Ovary (tissue), 9 donors: ENCODE data around the gene CHKA. TPM values are rescaled to one million over a fixed set of nuclear protein-coding genes. Genes with fewer than 3 reads are reported as not detected.
"Not testable (repeated sequence)": the region's sequence is repeated elsewhere in the genome, so short reads cannot be mapped to it uniquely, and the experiment has no call there.

Source experiments
- DNase-seq, 5 donors: peaks; one replicate each; pipeline ENCODE4 v3.0.0-alpha.2; 2019 to 2020
- H3K27ac ChIP-seq, 2 donors: fragments of 200-600 bp; one replicate each; pipeline versions ENCODE4 v1.5.1 to v1.8.0; 2019 to 2022
- H3K27me3 ChIP-seq: fragments of 200-600 bp; one replicate; pipeline ENCODE4 v1.8.0; 2022
- H3K36me3 ChIP-seq: fragments of 200-600 bp; sonication (generic); one replicate; pipeline ENCODE4 v1.5.1; 2019
- H3K4me1 ChIP-seq: one replicate; pipeline ENCODE4 v1.8.1; 2013; ENCODE audit warnings: mild to moderate bottlenecking, moderate library complexity; ENCODE audit not compliant: insufficient read depth
- H3K4me3 ChIP-seq: fragments of 200-600 bp; sonication (generic); one replicate; pipeline ENCODE4 v1.5.1; 2017
- H3K9me3 ChIP-seq, 2 donors: fragments of 200-600 bp in 1 of 2; sonication (generic) in 1 of 2; one replicate each; pipeline versions ENCODE4 v1.5.1 to v1.8.1; 2013 to 2019; ENCODE audit warnings: mild to moderate bottlenecking in 1 of 2, moderate library complexity in 1 of 2
- CTCF ChIP-seq, 3 donors: fragments of 450-650 bp in 2 of 3; fragments of 200-600 bp in 1 of 3; IDR thresholded peaks; one replicate each; pipeline versions ENCODE4 v1.5.1 to v1.8.0; 2016 to 2022; ENCODE audit warnings: antibody characterized with exemption in 3 of 3, mild to moderate bottlenecking in 1 of 3
- EP300 ChIP-seq: sonication (generic); formaldehyde crosslinking; IDR thresholded peaks from one replicate; pipeline ENCODE4 v1.6.1; 2017; ENCODE audit warnings: antibody characterized with exemption
- POLR2A ChIP-seq: fragments of 450-650 bp; IDR thresholded peaks from one replicate; pipeline ENCODE4 v1.6.1; 2017; ENCODE audit warnings: antibody characterized with exemption, mild to moderate bottlenecking, moderate library complexity
- WGBS, 3 donors: extraction: QIAGEN DNeasy Blood & Tissue Kit in 1 of 3; methylation state at CpG; one replicate each; pipeline versions ENCODE4 v1.1.5 to v1.1.7; 2013 to 2017; 5-methylcytosine and 5-hydroxymethylcytosine counted together
- intact Hi-C, 4 donors: fragments of 100-400 bp; cut with DNase I; formaldehyde crosslinking; loops; one replicate each; pipeline versions ENCODE4 v1.11.0 to v1.15.1; 2022 to 2023
- polyA plus RNA-seq, 2 donors: library from polyadenylated mRNA; stranded (reverse); fragments of 200-250 nt in 1 of 2; fragments of 350-450 nt in 1 of 2; fragmentation: Illumina TruSeq in 1 of 2; extraction: RNeasy Lipid Tissue Mini Kit (QIAGEN cat#74804) in 1 of 2; gene quantifications; one replicate each; pipeline ENCODE4 v1.2.3, GENCODE V29; 2013 to 2014
- total RNA-seq, 7 donors: library from RNA; depleted of rRNA in 2 of 7; stranded (reverse); fragments of >200 nt in 2 of 7; fragmentation: NEBNext Ultra II Directional in 3 of 7; extraction: Animal tissue kit (Norgen Biotek cat#: 25700) in 3 of 7; gene quantifications; one replicate each; pipeline versions ENCODE4 v1.1.0 to v1.2.4, GENCODE V29; 2016 to 2023
- donor health status: DM: no; HTN: no; CAD: no; lungs with moderate emphysema.
- donor health status: DM: no; HTN: no; CAD: no.
- donor health status: Bipolar disorder and iron deficiency.
- donor health status: DM: yes; HTN: yes; CAD: no.
- donor health status: DM: no; HTN: no; CAD: no.
- donor health status: DM: yes; HTN: yes; CAD: no.

Gene CHKA
- total and polyA plus RNA-seq, 9 donors = 15.6 to 45.3 (median 30.5) TPM

DNA sequence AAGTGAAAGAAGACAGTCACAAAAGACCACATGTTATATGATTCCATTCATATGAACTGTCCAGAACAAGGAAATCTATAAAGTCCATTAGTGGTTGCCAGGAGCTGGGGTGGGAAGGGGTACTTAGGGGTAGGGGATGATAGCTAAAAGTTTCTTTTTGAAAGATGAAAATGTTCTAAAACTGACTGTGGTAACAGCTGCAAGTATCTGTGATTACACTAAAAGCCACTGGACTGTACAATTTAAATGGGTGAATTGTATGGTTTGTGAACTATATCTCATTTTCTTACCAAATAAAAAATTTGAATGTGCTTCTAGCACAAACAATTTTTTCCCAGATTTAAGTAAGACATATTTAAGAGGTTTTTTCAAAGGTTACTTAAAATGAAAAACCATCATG is 22.1 kb downstream of the CHKA start:
- Histone ChIP-seq H3K27ac (peak overlapping the region in 1 of 2 donors; percentile 22), H3K9me3 (no peaks in the 10 kb centered on the region), H3K27me3 (no peaks in the 10 kb centered on the region), H3K4me1 (peaks cover 3% of the 10 kb centered on the region), H3K36me3 (no peaks in the 10 kb centered on the region), H3K4me3 (no peak overlapping the region)
- intact Hi-C loops = loop anchor here in 1 of 4 donors (10.0 kb wide), 1 partner anchor 54 kb away; no protein-coding TSS in a partner anchor
- DNase-seq = no peak
- no peak for TF ChIP-seq EP300

GRCh38 chr11:68096962-68097361 is 24.2 kb downstream of the CHKA start:
- no peak for TF ChIP-seq EP300
- TF ChIP-seq POLR2A = no peak
- TF ChIP-seq CTCF (IDR thresholded peaks at IDR 0.05) = no peak

DNA sequence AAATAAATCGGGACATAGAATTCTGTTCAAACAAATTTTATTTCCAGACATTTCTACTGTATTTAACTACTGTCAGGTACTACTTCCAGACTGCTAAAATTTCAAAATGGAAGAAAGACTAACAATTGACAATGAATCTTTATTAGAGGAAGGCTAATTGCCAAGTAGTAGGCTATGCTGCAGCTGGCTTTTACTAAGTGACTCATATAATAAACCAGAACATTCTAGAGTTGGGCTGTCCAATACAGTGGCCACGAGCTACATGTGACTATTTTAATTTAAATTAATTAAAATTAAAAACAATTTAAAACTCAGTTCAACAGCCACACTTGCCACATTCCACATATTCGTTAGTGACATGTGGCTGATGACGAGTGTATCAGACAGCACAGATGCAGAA is 27.6 kb downstream of the CHKA start:
- intact Hi-C loops = loop anchor here in 1 of 4 donors (10.0 kb wide), 1 partner anchor 49 kb away; no protein-coding TSS in a partner anchor
- Histone ChIP-seq H3K4me1 (no peaks in the 10 kb centered on the region), H3K9me3 (no peaks in the 10 kb centered on the region), H3K4me3 (no peak overlapping the region), H3K27ac (no peak overlapping the region), H3K36me3 (no peaks in the 10 kb centered on the region), H3K27me3 (no peaks in the 10 kb centered on the region)
- no peak for TF ChIP-seq POLR2A
- no peak for TF ChIP-seq EP300
- no peak for TF ChIP-seq CTCF (IDR thresholded peaks at IDR 0.05)
- 92 to 94% (median 92%) methylated on average over 4 of the region's 4 CpGs for WGBS, 3 donors
- no peak for DNase-seq

More at GRCh38 chr11:68096962-68097361, 24.2 kb downstream of the CHKA start:
- Histone ChIP-seq H3K4me1 (peaks cover 3% of the 10 kb centered on the region), H3K4me3 (no peak overlapping the region), H3K27ac (no peak overlapping the region), H3K27me3 (no peaks in the 10 kb centered on the region), H3K9me3 (no peaks in the 10 kb centered on the region), H3K36me3 (no peaks in the 10 kb centered on the region)
- intact Hi-C loops = loop anchor here in 1 of 4 donors (10.0 kb wide), 1 partner anchor 52 kb away; no protein-coding TSS in a partner anchor
- 92 to 95% (median 92%) methylated on average over 8 of the region's 8 CpGs for WGBS, 3 donors
- DNase-seq = no peak

GRCh38 chr11:68092946-68093345 is 28.2 kb downstream of the CHKA start:
- WGBS, 3 donors = 88 to 96% (median 92%) methylated on average over 3 of the region's 3 CpGs
- H3K4me1 ChIP-seq, H3K27ac ChIP-seq, H3K27me3 ChIP-seq, DNase-seq, H3K9me3 ChIP-seq, H3K36me3 ChIP-seq, H3K4me3 ChIP-seq: not testable (repeated sequence)
- intact Hi-C loops = loop anchor here in 1 of 4 donors (10.0 kb wide), 1 partner anchor 48 kb away; no protein-coding TSS in a partner anchor

- no peak for DNase-seq
- WGBS, 3 donors = 50 to 77% (median 60%) methylated on average over 2 of the region's 2 CpGs
- Histone ChIP-seq H3K9me3 (no peaks in the 10 kb centered on the region), H3K27ac (no peak overlapping the region), H3K27me3 (no peaks in the 10 kb centered on the region), H3K4me3 (no peak overlapping the region), H3K36me3 (no peaks in the 10 kb centered on the region), H3K4me1 (no peaks in the 10 kb centered on the region)
- no peak for TF ChIP-seq POLR2A
- no peak for TF ChIP-seq EP300
- no peak for TF ChIP-seq CTCF (IDR thresholded peaks at IDR 0.05)
- intact Hi-C loops = loop anchor here in 1 of 4 donors (10.0 kb wide), 1 partner anchor 48 kb away; no protein-coding TSS in a partner anchor
Observed at GRCh38 chr11:68092411-68092810, 28.8 kb downstream of the CHKA start.
